SK-N-SH treated with all-trans-retinoic acid at 6 μM for 48 hours (cell line): ENCODE data around the gene KIT.

Experiments used
- ATAC-seq: fragments of 200-7000 bp; cut with Tn5 transposase; 3 replicates; pipeline ENCODE4 v1.9.1; 2020; ENCODE audit warnings: mild to moderate bottlenecking, moderate library complexity
- ARNTL ChIP-seq: fragments of 450-650 bp; formaldehyde crosslinking; IDR thresholded peaks from 2 replicates; pipeline ENCODE4 v1.5.0; 2020; ENCODE audit warnings: low read depth, mild to moderate bottlenecking, moderate library complexity, borderline replicate concordance
- BACH2 ChIP-seq: fragments of 250-450 bp; sonication (Bioruptor Pico); IDR thresholded peaks from 2 replicates; pipeline ENCODE4 v1.9.0; 2021; ENCODE audit warnings: mild to moderate bottlenecking, borderline replicate concordance
- CREB5 ChIP-seq: fragments of 250-450 bp; sonication (Bioruptor Pico); IDR thresholded peaks from 2 replicates; pipeline ENCODE4 v1.5.1; 2020; ENCODE audit warnings: low read depth, mild to moderate bottlenecking, moderate library complexity
- CSDC2 ChIP-seq: fragments of 250-450 bp; sonication (Bioruptor Pico); IDR thresholded peaks from 2 replicates; pipeline ENCODE4 v1.5.0; 2020; ENCODE audit warnings: mild to moderate bottlenecking, moderate library complexity
- ESRRG ChIP-seq: fragments of 250-450 bp; sonication (Bioruptor Pico); IDR thresholded peaks from 2 replicates; pipeline ENCODE4 v1.6.1; 2021; ENCODE audit warnings: mild to moderate bottlenecking
- ISL1 ChIP-seq: fragments of 250-450 bp; sonication (Bioruptor Pico); IDR thresholded peaks from 2 replicates; pipeline ENCODE4 v2.1.2; 2022; ENCODE audit warnings: mild to moderate bottlenecking, moderate library complexity
- OSR1 ChIP-seq: fragments of 250-450 bp; sonication (Bioruptor Pico); IDR thresholded peaks from 2 replicates; pipeline ENCODE4 v1.8.0; 2022; ENCODE audit warnings: moderate library complexity, mild to moderate bottlenecking, inconsistent platforms
- POU6F1 ChIP-seq: fragments of 250-450 bp; sonication (Bioruptor Pico); IDR thresholded peaks from 2 replicates; pipeline ENCODE4 v1.8.0; 2021; ENCODE audit warnings: low read depth, mild to moderate bottlenecking, moderate library complexity, borderline replicate concordance
- PPARA ChIP-seq: fragments of 250-450 bp; sonication (Bioruptor Pico); IDR thresholded peaks from 2 replicates; pipeline ENCODE4 v1.5.0; 2020; ENCODE audit warnings: mild to moderate bottlenecking, borderline replicate concordance
- RARB ChIP-seq: fragments of 250-450 bp; sonication (Bioruptor Pico); IDR thresholded peaks from 2 replicates; pipeline ENCODE4 v1.8.0; 2021; ENCODE audit warnings: mild to moderate bottlenecking, moderate library complexity
- SNAI2 ChIP-seq: fragments of 250-450 bp; sonication (Bioruptor Pico); IDR thresholded peaks from 2 replicates; pipeline ENCODE4 v1.5.0; 2020; ENCODE audit warnings: mild to moderate bottlenecking, moderate library complexity
- TCF4 ChIP-seq: fragments of 250-450 bp; sonication (Bioruptor Pico); IDR thresholded peaks from 2 replicates; pipeline ENCODE4 v1.8.0; 2021; ENCODE audit warnings: mild to moderate bottlenecking, moderate library complexity, borderline replicate concordance
- TOX ChIP-seq: fragments of 250-450 bp; sonication (Bioruptor Pico); IDR thresholded peaks from 2 replicates; pipeline ENCODE4 v1.8.0; 2021; ENCODE audit warnings: mild to moderate bottlenecking, moderate library complexity, borderline replicate concordance
- TSHZ2 ChIP-seq: fragments of 250-450 bp; sonication (Bioruptor Pico); IDR thresholded peaks from 2 replicates; pipeline ENCODE4 v1.5.0; 2020; ENCODE audit warnings: mild to moderate bottlenecking, moderate library complexity
- ZC3H10 ChIP-seq: fragments of 250-450 bp; sonication (Bioruptor Pico); IDR thresholded peaks from 2 replicates; pipeline ENCODE4 v1.5.1; 2021; ENCODE audit warnings: mild to moderate bottlenecking, moderate library complexity
- ZFP3 ChIP-seq: fragments of 250-450 bp; sonication (Bioruptor Pico); IDR thresholded peaks from 2 replicates; pipeline ENCODE4 v1.5.0; 2020; ENCODE audit warnings: mild to moderate bottlenecking, moderate library complexity
- ZFP30 ChIP-seq: fragments of 450-650 bp; formaldehyde crosslinking; IDR thresholded peaks from 2 replicates; pipeline ENCODE4 v1.5.0; 2022; ENCODE audit warnings: mild to moderate bottlenecking, moderate library complexity
- ZNF565 ChIP-seq: fragments of 450-650 bp; formaldehyde crosslinking; conservative IDR thresholded peaks from 2 replicates; pipeline ENCODE4 v1.5.0; 2020; ENCODE audit warnings: low read depth, mild to moderate bottlenecking, moderate library complexity
- ZNF70 ChIP-seq: fragments of 450-650 bp; formaldehyde crosslinking; IDR thresholded peaks from 2 replicates; pipeline ENCODE4 v1.5.0; 2020; ENCODE audit warnings: mild to moderate bottlenecking, moderate library complexity
- ZNF8 ChIP-seq: fragments of 450-650 bp; formaldehyde crosslinking; IDR thresholded peaks from 2 replicates; pipeline ENCODE4 v1.5.0; 2020; ENCODE audit warnings: mild to moderate bottlenecking, moderate library complexity
- TF ChIP-seq, protein P1 (sequence below): fragments of 250-450 bp; sonication (Bioruptor Pico); IDR thresholded peaks from 2 replicates; pipeline ENCODE4 v1.5.1; 2021; ENCODE audit warnings: mild to moderate bottlenecking, moderate library complexity

KIT gene

GRCh38 chr4:54657551-54658251 is at the start of gene KIT:
Gene KIT (plus strand): TSS chr4:54657957. CDS start chr4:54658015, 58 bp downstream.
- peak; percentile 55 for ATAC-seq
- TF ChIP-seq ZNF70 (CRISPR knock-in tag) (no peak), SNAI2 (CRISPR knock-in tag) (no peak), TSHZ2 (CRISPR knock-in tag) (no peak), RARB (CRISPR knock-in tag) (no peak), BACH2 (CRISPR knock-in tag) (no peak), ZNF565 (CRISPR knock-in tag) (no peak), ZC3H10 (CRISPR knock-in tag) (no peak)

DNA sequence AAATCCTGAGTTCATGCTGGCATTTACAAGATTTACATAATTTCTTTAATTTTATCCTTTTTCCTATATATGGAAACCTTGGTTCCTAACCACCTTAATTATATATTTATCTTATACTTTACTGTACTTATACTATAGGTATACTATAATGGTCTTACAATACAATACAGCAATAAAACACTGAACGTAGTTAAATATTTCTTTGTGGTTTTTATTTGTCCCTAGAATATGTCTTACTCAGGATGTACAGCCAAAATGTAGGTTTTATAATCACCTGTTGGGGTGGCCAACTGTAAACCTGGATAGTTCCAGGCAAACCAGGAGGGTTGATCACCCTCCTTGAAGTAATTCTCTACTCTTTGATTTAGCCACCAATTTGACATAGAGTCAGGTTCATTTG is 48.4 kb upstream of the KIT start:
- TF ChIP-seq ZNF565 (CRISPR knock-in tag) (no peak), TCF4 (CRISPR knock-in tag) (no peak), CREB5 (CRISPR knock-in tag) (no peak), BACH2 (CRISPR knock-in tag) (no peak), ARNTL (CRISPR knock-in tag) (no peak), ZFP3 (CRISPR knock-in tag) (no peak), ZFP30 (no peak), ISL1 (CRISPR knock-in tag) (no peak), SNAI2 (CRISPR knock-in tag) (no peak), CSDC2 (CRISPR knock-in tag) (no peak), OSR1 (CRISPR knock-in tag) (no peak), TOX (CRISPR knock-in tag) (no peak), POU6F1 (CRISPR knock-in tag) (no peak)
- no peak for ATAC-seq

DNA sequence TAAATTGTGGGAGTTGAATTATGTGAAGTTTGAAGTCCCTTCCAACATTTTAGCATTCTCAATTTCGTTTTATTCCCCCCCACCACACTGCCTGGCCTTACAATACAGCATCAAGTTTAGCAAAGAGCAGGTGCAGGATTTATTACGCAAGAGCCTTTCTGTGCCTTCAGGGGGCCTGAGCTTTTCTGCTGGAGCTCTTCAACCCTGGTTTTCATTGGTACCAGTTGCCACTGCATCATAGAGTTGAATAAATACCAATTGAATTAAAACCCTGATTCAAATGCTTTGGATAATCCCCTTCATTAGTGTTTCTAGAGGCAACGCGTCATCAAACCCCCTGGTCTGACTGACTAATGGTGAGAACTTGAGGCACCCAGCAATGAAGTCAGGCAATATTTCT is 43.6 kb upstream of the KIT start:
- no peak for ATAC-seq
- no peak for TF ChIP-seq CSDC2 (CRISPR knock-in tag)
- TF ChIP-seq ZNF8 (CRISPR knock-in tag), result no peak
- no peak for TF ChIP-seq BACH2 (CRISPR knock-in tag)
- TF ChIP-seq ZNF565 (CRISPR knock-in tag), result no peak
- no peak for TF ChIP-seq TSHZ2 (CRISPR knock-in tag)
- TF ChIP-seq SNAI2 (CRISPR knock-in tag), result no peak

GRCh38 chr4:54620773-54621172 is 37.0 kb upstream of the KIT start:
- TF ChIP-seq ZNF8 (CRISPR knock-in tag) (no peak), RARB (CRISPR knock-in tag) (no peak), ZFP3 (CRISPR knock-in tag) (no peak), ESRRG (CRISPR knock-in tag) (no peak), ZC3H10 (CRISPR knock-in tag) (no peak), POU6F1 (CRISPR knock-in tag) (no peak), CSDC2 (CRISPR knock-in tag) (no peak), PPARA (CRISPR knock-in tag) (no peak), ZNF70 (CRISPR knock-in tag) (no peak), OSR1 (CRISPR knock-in tag) (no peak), BACH2 (CRISPR knock-in tag) (no peak), SNAI2 (CRISPR knock-in tag) (no peak), CREB5 (CRISPR knock-in tag) (no peak)
- TF ChIP-seq, protein P1, sequence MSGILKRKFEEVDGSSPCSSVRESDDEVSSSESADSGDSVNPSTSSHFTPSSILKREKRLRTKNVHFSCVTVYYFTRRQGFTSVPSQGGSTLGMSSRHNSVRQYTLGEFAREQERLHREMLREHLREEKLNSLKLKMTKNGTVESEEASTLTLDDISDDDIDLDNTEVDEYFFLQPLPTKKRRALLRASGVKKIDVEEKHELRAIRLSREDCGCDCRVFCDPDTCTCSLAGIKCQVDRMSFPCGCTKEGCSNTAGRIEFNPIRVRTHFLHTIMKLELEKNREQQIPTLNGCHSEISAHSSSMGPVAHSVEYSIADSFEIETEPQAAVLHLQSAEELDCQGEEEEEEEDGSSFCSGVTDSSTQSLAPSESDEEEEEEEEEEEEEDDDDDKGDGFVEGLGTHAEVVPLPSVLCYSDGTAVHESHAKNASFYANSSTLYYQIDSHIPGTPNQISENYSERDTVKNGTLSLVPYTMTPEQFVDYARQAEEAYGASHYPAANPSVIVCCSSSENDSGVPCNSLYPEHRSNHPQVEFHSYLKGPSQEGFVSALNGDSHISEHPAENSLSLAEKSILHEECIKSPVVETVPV (CRISPR knock-in tag), result no peak
- no peak for ATAC-seq
